ENCODE data around the gene PAOX. TPM values are rescaled to one million over a fixed set of nuclear protein-coding genes. Genes with fewer than 3 reads are reported as not detected.

Gene PAOX
- total and polyA plus RNA-seq, 2 of the 13 experiments (the other 11 are each of a cell fraction or from before 2014, with no cell fraction given), result 0.49 to 0.77 TPM

GRCh38 chr10:133422807-133423771 lies 44.0 kb downstream of the PAOX start (continued):
- TF ChIP-seq SMARCE1 (IDR thresholded peaks at IDR 0.05; ENCODE audit: borderline replicate concordance) (no peak), AKAP8 (CRISPR knock-in tag; IDR thresholded peaks at IDR 0.05) (peak; percentile 34; the same call in 1 of the 2 replicates), KMT2B (CRISPR knock-in tag; IDR thresholded peaks at IDR 0.05) (no peak), SOX6 (IDR thresholded peaks at IDR 0.05) (no peak), SOX6 (CRISPR knock-in tag; IDR thresholded peaks at IDR 0.05) (no peak), ZNF180 (CRISPR knock-in tag; IDR thresholded peaks at IDR 0.05; ENCODE audit: borderline replicate concordance, low read depth) (no peak), AGO2 (optimal IDR thresholded peaks at IDR 0.05; ENCODE audit: low read depth, low read length) (peak; percentile 93), HOXD1 (CRISPR knock-in tag; IDR thresholded peaks at IDR 0.05) (no peak), ELF4 (CRISPR knock-in tag; IDR thresholded peaks at IDR 0.05; ENCODE audit: borderline replicate concordance) (no peak), TFDP2 (CRISPR knock-in tag; IDR thresholded peaks at IDR 0.05) (no peak), KDM5B (CRISPR knock-in tag; IDR thresholded peaks at IDR 0.05; ENCODE audit: borderline replicate concordance) (no peak), ZNF230 (CRISPR knock-in tag; IDR thresholded peaks at IDR 0.05) (no peak), HOXA9 (CRISPR knock-in tag; IDR thresholded peaks at IDR 0.05; ENCODE audit: borderline replicate concordance) (no peak), HNRNPLL (IDR thresholded peaks at IDR 0.05; ENCODE audit: low read depth, low read length, poor library complexity, severe bottlenecking) (peak; percentile 86), ZNF672 (CRISPR knock-in tag; IDR thresholded peaks at IDR 0.05) (no peak), PTBP1 (IDR thresholded peaks at IDR 0.05; ENCODE audit: low read depth, low read length, poor library complexity, severe bottlenecking) (no peak), ZMYM4 (CRISPR knock-in tag; IDR thresholded peaks at IDR 0.05) (no peak), GABPA (IDR thresholded peaks at IDR 0.05; ENCODE audit: low read depth, low read length) (no peak), GABPA (CRISPR knock-in tag; IDR thresholded peaks at IDR 0.05; ENCODE audit: low read depth) (no peak), ZNF20 (CRISPR knock-in tag; IDR thresholded peaks at IDR 0.05) (no peak), ZNF431 (CRISPR knock-in tag; IDR thresholded peaks at IDR 0.05; ENCODE audit: borderline replicate concordance, low read depth) (no peak)
- TF ChIP-seq, protein P1, sequence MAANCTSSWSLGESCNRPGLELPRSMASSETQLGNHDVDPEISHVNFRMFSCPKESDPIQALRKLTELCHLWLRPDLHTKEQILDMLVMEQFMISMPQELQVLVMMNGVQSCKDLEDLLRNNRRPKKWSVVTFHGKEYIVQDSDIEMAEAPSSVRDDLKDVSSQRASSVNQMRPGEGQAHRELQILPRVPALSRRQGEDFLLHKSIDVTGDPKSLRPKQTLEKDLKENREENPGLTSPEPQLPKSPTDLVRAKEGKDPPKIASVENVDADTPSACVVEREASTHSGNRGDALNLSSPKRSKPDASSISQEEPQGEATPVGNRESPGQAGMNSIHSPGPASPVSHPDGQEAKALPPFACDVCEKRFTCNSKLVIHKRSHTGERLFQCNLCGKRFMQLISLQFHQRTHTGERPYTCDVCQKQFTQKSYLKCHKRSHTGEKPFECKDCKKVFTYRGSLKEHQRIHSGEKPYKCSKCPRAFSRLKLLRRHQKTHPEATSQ (CRISPR knock-in tag; IDR thresholded peaks at IDR 0.05; ENCODE audit: borderline replicate concordance), result no peak
- TF ChIP-seq, protein P2, sequence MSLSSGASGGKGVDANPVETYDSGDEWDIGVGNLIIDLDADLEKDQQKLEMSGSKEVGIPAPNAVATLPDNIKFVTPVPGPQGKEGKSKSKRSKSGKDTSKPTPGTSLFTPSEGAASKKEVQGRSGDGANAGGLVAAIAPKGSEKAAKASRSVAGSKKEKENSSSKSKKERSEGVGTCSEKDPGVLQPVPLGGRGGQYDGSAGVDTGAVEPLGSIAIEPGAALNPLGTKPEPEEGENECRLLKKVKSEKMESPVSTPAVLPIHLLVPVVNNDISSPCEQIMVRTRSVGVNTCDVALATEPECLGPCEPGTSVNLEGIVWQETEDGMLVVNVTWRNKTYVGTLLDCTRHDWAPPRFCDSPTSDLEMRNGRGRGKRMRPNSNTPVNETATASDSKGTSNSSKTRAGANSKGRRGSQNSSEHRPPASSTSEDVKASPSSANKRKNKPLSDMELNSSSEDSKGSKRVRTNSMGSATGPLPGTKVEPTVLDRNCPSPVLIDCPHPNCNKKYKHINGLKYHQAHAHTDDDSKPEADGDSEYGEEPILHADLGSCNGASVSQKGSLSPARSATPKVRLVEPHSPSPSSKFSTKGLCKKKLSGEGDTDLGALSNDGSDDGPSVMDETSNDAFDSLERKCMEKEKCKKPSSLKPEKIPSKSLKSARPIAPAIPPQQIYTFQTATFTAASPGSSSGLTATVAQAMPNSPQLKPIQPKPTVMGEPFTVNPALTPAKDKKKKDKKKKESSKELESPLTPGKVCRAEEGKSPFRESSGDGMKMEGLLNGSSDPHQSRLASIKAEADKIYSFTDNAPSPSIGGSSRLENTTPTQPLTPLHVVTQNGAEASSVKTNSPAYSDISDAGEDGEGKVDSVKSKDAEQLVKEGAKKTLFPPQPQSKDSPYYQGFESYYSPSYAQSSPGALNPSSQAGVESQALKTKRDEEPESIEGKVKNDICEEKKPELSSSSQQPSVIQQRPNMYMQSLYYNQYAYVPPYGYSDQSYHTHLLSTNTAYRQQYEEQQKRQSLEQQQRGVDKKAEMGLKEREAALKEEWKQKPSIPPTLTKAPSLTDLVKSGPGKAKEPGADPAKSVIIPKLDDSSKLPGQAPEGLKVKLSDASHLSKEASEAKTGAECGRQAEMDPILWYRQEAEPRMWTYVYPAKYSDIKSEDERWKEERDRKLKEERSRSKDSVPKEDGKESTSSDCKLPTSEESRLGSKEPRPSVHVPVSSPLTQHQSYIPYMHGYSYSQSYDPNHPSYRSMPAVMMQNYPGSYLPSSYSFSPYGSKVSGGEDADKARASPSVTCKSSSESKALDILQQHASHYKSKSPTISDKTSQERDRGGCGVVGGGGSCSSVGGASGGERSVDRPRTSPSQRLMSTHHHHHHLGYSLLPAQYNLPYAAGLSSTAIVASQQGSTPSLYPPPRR (CRISPR knock-in tag; IDR thresholded peaks at IDR 0.05; ENCODE audit: borderline replicate concordance), result no peak

Data from HepG2 (cell line).